Mucosa of descending colon (tissue), 3 donors: ENCODE data around the gene SCO2. TPM values are rescaled to one million over a fixed set of nuclear protein-coding genes. Genes with fewer than 3 reads are reported as not detected.

ENCODE experiments used
- ATAC-seq: fragments of 200-7000 bp; cut with Tn5 transposase; one replicate; pipeline ENCODE4 v1.9.1; 2020; ENCODE audit warnings: mild to moderate bottlenecking, moderate library complexity
- DNase-seq, 3 donors: peaks; one replicate each; pipeline ENCODE4 v3.0.0-alpha.2; 2020
- H3K36me3 ChIP-seq: fragments of 200-600 bp; one replicate; pipeline ENCODE4 v1.8.0; 2021; ENCODE audit warnings: low read depth, mild to moderate bottlenecking
- H3K4me1 ChIP-seq: fragments of 200-600 bp; one replicate; pipeline ENCODE4 v1.8.0; 2021; ENCODE audit warnings: low read depth, mild to moderate bottlenecking
- H3K4me3 ChIP-seq: fragments of 200-600 bp; one replicate; pipeline ENCODE4 v1.8.0; 2021; ENCODE audit warnings: mild to moderate bottlenecking
- H3K9me3 ChIP-seq: fragments of 200-600 bp; one replicate; pipeline ENCODE4 v1.8.0; 2021; ENCODE audit warnings: mild to moderate bottlenecking
- intact Hi-C, 2 donors: fragments of 100-400 bp; cut with DNase I in 1 of 2; cut with micrococcal nuclease in 1 of 2; formaldehyde crosslinking; loops; one replicate each; pipeline versions ENCODE4 v1.11.0 to v1.11.1; 2022; cut with DNase I, micrococcal nuclease
- total RNA-seq, 3 donors: library from RNA; stranded (reverse); fragmentation: NEBNext Ultra II Directional in 2 of 3; extraction: Animal tissue kit (Norgen Biotek cat#: 25700) in 2 of 3; gene quantifications; one replicate each; pipeline versions ENCODE4 v1.2.1 to v1.2.4, GENCODE V29; 2021 to 2023
- TF ChIP-seq, protein P1 (sequence below): fragments of 200-600 bp; IDR thresholded peaks from one replicate; pipeline ENCODE4 v1.8.0; 2022; ENCODE audit warnings: antibody characterized with exemption, mild to moderate bottlenecking
- donor health status: DM: no; HTN: no; CAD: no; lungs with moderate emphysema.
- donor health status: DM: no; HTN: no; CAD: no.
- donor health status: DM: no; HTN: yes; CAD: no.

SCO2 gene
- total RNA-seq, 3 donors from 2014 or later: 5.4 to 14.6 TPM; not detected in 1

DNA sequence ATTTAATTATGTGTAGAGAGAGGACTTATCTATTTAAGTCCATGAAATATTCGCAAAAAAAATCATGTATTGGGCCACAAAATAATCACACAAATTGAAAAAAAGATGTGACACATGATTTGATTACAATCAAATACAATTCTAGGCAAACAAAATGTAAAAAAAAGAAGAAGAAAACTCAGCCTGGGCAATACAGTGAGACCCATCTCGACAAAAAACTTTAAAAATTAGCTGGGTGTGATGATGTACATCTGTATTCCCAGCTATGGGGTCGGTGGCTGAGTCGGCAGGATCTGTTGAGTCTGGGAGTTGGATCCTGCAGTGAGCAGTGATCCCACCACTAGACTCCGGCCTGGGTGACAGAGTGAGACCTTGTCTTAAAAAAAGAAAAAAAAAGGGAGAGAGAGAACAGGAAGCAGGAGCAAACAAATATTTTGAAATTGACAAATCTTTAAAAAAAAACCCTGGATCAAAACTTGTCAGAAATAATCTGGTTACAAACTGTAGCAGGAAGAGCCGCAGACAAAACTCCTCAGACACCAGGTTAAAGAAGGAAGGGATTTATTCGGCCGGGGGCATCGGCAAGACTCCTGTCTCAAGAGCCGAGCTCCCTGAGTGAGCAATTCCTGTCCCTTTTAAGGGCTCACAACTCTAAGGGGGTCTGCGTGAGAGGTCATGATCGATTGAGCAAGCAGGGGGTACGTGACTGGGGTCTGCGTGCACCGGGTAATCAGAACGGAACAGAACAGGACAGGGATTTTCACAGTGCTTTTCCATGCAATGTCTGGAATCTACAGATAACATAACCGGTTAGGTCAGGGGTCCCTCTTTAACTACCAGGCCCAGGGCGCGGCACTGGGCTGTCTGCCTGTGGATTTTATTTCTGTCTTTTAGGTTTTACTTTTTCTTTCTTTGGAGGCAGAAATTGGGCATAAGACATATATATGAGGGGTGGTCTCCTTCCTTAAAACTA, 7.7 kb upstream of the SCO2 start:
- H3K4me3 ChIP-seq: no peak overlapping the region

DNA sequence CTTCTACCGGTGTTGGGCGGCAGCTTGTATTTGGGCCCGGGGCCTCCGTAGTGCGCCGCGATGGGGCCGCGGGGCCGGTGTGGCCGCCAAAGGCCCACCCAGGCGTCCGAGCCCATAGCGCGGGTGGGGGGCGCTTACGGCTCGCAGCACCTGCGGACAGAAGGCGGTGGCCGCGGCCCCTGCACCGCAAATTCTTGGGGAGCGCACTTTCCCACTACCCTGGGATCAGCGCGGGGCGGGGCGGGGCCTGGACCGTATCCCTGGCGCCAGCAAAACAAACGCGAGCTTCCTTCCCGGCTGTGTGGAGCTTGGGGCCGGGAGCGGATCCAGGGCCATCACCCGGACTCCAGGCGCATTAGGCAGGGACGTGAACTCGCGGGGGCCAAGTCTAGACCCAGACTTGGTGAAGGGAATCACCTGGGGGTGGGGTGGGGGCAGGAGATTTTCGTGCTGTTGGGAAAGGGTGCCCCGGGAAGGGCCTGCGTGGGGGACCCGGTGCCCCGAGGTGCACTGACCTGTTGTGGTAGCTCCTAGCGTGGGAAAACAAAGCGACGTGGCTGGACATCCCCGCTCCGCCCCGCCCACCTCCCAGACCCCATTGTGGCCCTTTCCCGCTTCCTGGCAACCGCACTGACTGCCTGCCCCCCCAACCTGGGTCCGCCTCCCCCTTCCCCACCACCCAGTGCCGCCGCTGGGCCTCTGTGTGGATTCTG, 6.7 kb upstream of the SCO2 start:
- intact Hi-C loops: no loop called here
- peak overlapping the region; percentile 19 for H3K4me3 ChIP-seq
- H3K4me1 ChIP-seq: peaks cover 30% of the 10 kb centered on the region
- H3K9me3 ChIP-seq: no peaks in the 10 kb centered on the region
- ATAC-seq (peak; percentile 52), DNase-seq (peak; percentile 85 to 89 (median 87))
- TF ChIP-seq, protein P1, sequence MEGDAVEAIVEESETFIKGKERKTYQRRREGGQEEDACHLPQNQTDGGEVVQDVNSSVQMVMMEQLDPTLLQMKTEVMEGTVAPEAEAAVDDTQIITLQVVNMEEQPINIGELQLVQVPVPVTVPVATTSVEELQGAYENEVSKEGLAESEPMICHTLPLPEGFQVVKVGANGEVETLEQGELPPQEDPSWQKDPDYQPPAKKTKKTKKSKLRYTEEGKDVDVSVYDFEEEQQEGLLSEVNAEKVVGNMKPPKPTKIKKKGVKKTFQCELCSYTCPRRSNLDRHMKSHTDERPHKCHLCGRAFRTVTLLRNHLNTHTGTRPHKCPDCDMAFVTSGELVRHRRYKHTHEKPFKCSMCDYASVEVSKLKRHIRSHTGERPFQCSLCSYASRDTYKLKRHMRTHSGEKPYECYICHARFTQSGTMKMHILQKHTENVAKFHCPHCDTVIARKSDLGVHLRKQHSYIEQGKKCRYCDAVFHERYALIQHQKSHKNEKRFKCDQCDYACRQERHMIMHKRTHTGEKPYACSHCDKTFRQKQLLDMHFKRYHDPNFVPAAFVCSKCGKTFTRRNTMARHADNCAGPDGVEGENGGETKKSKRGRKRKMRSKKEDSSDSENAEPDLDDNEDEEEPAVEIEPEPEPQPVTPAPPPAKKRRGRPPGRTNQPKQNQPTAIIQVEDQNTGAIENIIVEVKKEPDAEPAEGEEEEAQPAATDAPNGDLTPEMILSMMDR: no peak
- H3K36me3 ChIP-seq: no peaks in the 10 kb centered on the region

More for the DNA sequence above, 7.7 kb upstream of the SCO2 start:
- peak in 1 of 3 donors; percentile 25 for DNase-seq
- no peaks in the 10 kb centered on the region for H3K36me3 ChIP-seq
- intact Hi-C loops: no loop called here
- peaks cover 22% of the 10 kb centered on the region for H3K4me1 ChIP-seq
- TF ChIP-seq, protein P1: no peak
- H3K9me3 ChIP-seq: no peaks in the 10 kb centered on the region
- no peak for ATAC-seq

DNA sequence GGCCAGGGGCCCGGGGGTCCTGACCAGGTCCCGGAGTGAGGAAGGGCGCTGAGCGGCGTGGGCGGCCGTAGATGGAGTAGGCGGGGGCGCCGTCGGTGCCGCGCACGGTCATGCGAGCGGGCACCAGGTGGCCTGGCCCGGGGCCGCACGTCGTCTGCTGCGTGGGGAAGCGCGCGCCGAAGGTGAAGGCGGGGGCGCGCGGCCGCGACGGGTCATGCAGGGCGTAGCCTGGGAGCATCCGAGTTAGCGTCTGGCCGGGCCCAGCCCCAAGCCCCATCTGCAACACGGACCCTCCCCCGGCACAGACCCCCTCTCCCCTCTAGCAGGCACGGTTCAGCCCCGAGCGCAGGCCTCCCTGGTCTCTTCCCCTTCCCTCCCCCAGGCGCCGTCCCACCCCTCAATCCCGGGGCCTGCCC, 6.2 kb upstream of the SCO2 start:
- H3K4me1 ChIP-seq: peaks cover 34% of the 10 kb centered on the region
- intact Hi-C loops: no loop called here
- TF ChIP-seq, protein P1: no peak
- no peaks in the 10 kb centered on the region for H3K36me3 ChIP-seq
- DNase-seq (peak; percentile 72 to 88 (median 83)), ATAC-seq (peak; percentile 58)
- H3K9me3 ChIP-seq: no peaks in the 10 kb centered on the region
- peak overlapping the region; percentile 19 for H3K4me3 ChIP-seq

DNA sequence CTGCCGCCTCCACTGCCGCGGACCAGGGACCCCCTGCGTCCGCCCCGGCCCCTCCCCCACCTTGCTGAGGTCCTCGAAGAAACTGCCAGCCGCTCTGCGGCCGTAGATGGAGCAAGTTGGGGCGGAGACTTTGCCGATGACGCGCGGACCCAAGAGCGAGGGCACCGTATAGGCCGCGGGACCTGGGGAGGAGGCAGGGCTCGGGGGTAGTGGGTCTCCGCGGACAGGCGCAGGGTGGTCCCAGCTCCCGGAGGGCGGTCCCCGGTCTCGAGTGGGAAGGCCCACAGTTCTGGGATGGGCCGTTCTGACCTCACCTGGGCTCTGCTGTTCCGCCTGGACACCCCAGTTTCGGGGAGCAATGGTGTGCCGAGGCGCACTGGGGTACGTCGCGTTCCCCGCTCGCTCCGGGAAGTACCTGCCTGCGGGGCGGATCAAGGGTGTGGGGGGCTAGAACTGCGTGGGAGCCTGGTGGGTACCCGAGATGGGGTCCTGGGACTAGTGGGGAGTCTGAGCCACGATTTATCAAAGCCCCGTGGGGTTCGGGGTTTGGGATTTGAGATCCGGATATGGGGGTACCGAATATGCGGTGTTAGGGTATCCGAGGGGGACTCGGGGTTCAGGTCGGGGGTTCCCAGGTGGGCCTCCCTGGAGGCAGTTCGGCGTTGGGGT, 5.6 kb upstream of the SCO2 start:
- Histone ChIP-seq H3K9me3 (no peaks in the 10 kb centered on the region), H3K36me3 (no peaks in the 10 kb centered on the region), H3K4me1 (peaks cover 34% of the 10 kb centered on the region), H3K4me3 (peak overlapping the region; percentile 36)
- peak; percentile 92 to 97 (median 93) for DNase-seq
- TF ChIP-seq, protein P1: no peak
- peak; percentile 63 for ATAC-seq
- intact Hi-C loops: no loop called here

DNA sequence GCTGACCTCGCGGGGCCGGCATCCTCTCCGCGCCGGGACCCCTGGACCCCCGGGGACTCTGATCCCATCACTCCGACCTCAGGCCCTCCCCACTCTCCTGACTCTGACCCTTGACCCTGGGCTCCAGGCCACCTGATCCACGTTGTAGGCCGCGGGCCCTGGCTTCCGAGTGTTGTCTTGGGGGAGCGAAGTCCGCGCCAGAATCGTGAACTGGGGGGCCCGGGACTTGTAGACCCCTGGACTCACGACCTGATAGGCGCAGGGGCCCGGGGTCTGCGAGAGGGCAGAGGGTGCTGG, 5.1 kb upstream of the SCO2 start:
- TF ChIP-seq, protein P1: no peak
- H3K4me3 ChIP-seq: peak overlapping the region; percentile 36
- no peaks in the 10 kb centered on the region for H3K9me3 ChIP-seq
- peaks cover 34% of the 10 kb centered on the region for H3K4me1 ChIP-seq
- H3K36me3 ChIP-seq: no peaks in the 10 kb centered on the region
- DNase-seq (no peak), ATAC-seq (peak; percentile 1)
- intact Hi-C loops: no loop called here
